ENCODE measurements around the gene STPG2.
A peak's percentile ranks its signal among the peaks of the same experiment; 100 is the strongest.
"Not testable (repeated sequence)": the region's sequence is repeated elsewhere in the genome, so short reads cannot be mapped to it uniquely, and the experiment has no call there.

Gene STPG2

GRCh38 chr4:97950836-97951235 lies 192.4 kb downstream of the STPG2 start:
- FAIRE-seq: no peak
- no peak for DNase-seq (ENCODE audit: low spot score)

- no peak for FAIRE-seq
- DNase-seq (ENCODE audit: low spot score): peak; percentile 8
These were observed 200.3 kb downstream of the STPG2 start for GRCh38 chr4:97942951-97943350.

- FAIRE-seq (no peak), DNase-seq (ENCODE audit: low spot score) (peak; percentile 4)
These were observed 201.1 kb downstream of the STPG2 start for GRCh38 chr4:97942137-97942536.

DNA sequence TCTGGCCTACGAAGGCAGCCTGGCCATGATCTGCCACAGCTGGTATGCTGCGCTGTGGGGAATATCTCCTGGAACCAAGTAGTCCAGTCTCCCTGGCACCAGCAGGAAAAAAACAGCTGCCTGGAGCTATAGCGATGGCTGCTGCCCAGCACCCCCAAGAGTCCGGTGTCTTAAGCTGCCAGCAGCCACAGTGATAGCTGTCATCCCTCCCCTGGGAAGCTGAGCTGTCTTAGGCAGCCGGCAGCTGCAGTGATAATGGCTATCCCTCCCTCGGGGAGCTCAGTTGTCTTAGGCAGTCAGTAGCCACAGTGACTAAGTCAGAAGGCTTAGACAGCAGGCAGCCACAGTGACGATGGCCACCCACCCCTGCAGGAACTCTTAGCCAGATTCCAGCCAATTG lies 205.1 kb downstream of the STPG2 start:
- DNase-seq (ENCODE audit: low spot score): no peak
- no peak for FAIRE-seq

GRCh38 chr4:97924341-97924958 lies 218.8 kb downstream of the STPG2 start:
- no peak for DNase-seq (ENCODE audit: low spot score)
- no peak for FAIRE-seq

DNA sequence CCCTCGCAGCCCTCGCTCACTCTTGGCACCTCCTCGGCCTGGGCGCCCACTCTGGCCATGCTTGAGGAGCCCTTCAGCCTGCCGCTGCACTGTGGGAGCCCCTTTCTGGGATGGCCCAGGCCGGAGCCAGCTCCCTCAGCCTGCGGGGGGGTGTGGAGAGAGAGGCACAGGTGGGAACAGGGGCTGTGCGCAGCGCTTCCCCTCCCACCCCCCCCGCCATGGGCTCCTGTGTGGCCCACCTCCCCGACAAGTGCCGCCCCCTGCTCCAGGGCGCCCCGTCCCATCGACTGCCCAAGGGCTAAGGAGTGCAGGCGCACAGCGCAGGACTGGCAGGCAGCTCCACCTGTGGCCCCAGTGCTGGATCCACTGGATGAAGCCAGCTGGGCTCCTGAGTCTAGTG lies 220.2 kb downstream of the STPG2 start:
- no peak for DNase-seq (ENCODE audit: low spot score)
- FAIRE-seq: no peak

- DNase-seq (ENCODE audit: low spot score) (no peak), FAIRE-seq (no peak)
These were observed 226.2 kb downstream of the STPG2 start for GRCh38 chr4:97917115-97917514.

GRCh38 chr4:97912156-97912555 lies 231.1 kb downstream of the STPG2 start:
- no peak for DNase-seq (ENCODE audit: low spot score)
- FAIRE-seq: no peak

- DNase-seq (ENCODE audit: low spot score) (no peak), FAIRE-seq (no peak)
These were observed 231.9 kb downstream of the STPG2 start for GRCh38 chr4:97911236-97911906.

GRCh38 chr4:97910005-97910404 lies 233.3 kb downstream of the STPG2 start:
- FAIRE-seq (no peak), DNase-seq (ENCODE audit: low spot score) (peak; percentile 16)

- FAIRE-seq; DNase-seq (ENCODE audit: low spot score): not testable (repeated sequence)
These were observed 239.7 kb downstream of the STPG2 start for GRCh38 chr4:97903436-97904189.

DNA sequence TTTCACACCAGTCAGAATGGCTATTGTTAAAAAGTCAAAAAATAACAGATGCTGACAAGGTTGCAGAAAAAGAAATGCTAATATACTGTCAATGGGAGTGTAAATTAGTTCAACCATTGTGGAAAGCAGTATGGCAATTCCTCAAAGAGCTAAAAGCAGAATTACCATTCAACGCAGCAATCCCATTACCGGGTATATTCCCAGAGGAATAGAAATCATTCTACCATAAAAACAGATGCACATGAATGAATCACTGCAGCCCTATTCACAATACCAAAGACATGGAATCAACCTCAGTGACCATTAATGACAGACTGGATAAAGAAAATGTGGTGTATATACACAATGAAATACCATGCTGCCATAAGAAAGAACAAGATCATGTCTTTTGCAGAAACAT lies 243.0 kb downstream of the STPG2 start:
- DNase-seq (ENCODE audit: low spot score) (no peak), FAIRE-seq (no peak)

GRCh38 chr4:97892592-97893266 lies 250.5 kb downstream of the STPG2 start:
- no peak for DNase-seq (ENCODE audit: low spot score)
- no peak for FAIRE-seq

DNA sequence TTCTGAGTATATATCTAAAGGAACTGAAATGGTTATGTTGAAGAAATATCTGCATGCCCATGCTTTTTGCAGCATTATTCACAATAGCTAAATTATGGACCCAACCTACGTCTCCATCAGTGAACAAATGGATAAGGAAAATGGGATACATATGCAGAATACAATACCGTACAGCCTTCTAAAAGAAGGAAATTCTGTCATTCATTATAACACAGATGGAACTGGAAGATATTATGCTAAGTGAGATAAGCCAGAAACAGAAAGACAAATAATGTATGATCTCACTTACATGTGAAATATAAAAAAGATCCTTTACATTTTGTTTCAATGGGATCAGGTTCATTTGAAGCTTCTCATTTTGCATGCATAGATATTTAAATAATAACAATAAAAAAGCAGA lies 263.3 kb downstream of the STPG2 start:
- FAIRE-seq: no peak
- DNase-seq (ENCODE audit: low spot score): no peak

GRCh38 chr4:97868097-97868496 lies 275.2 kb downstream of the STPG2 start:
- FAIRE-seq (no peak), DNase-seq (ENCODE audit: low spot score) (no peak)

GRCh38 chr4:97867557-97868091 lies 275.7 kb downstream of the STPG2 start:
- DNase-seq (ENCODE audit: low spot score): no peak

DNA sequence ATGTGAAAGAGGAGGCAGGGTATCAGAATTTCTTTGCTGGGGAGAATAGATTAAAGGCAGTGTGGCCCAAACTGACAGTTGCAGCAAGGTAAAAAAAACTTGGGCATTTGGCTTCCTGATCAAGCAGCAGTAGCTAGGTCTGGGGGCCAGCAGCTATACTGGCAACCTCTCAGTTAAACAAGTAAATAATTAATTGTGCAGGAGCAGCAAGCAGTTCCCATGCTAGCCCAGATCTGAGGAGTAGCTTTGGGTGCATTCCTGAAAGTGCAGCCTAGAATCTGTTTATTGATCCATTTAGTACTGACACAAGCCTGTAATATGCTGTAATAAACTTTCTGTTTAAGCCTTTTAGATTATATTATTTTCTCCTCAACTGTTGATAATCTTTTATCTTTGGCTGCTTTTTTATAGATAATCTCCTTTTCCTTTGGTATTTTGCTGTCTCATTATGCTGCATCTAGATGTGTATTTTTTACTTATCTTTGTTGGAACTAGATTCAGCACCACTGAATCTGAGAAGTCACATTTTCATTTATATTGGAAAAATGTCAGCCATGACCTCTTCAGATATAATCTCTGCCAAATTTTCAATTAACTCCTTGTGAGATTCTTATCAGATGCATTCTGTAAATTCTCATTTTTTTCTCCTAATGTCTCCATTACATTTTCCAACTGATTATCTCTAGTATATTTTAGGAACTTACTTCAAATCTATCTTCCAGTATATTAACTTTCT lies 276.3 kb downstream of the STPG2 start:
- no peak for DNase-seq (ENCODE audit: low spot score)
- no peak for FAIRE-seq

More at GRCh38 chr4:97867557-97868091, 275.7 kb downstream of the STPG2 start:
- FAIRE-seq: no peak

GRCh38 chr4:97851115-97851514 lies 292.2 kb downstream of the STPG2 start:
- FAIRE-seq (no peak), DNase-seq (ENCODE audit: low spot score) (no peak)

- DNase-seq (ENCODE audit: low spot score) (no peak), FAIRE-seq (no peak)
These were observed 297.5 kb downstream of the STPG2 start for GRCh38 chr4:97845758-97846157.

DNA sequence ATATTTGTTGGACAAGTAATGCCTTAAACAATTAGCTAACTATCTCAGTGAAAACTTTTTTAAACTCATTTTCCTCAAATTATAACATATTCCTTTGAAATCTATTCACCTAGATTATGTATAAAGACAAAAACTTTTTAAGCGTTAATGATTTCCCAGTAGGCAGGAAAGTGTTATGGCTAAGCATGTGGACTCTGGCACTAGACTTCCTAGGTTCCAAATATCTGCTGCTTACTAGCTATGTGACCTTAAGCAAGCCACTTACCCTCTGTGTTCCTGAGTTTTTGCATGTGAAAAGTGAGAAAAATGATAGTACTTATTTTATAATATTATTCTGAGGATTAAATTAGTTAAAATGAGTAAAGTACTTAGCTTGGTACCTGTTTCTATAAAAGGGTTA lies 301.8 kb downstream of the STPG2 start:
- no peak for DNase-seq (ENCODE audit: low spot score)
- FAIRE-seq: no peak

DNA sequence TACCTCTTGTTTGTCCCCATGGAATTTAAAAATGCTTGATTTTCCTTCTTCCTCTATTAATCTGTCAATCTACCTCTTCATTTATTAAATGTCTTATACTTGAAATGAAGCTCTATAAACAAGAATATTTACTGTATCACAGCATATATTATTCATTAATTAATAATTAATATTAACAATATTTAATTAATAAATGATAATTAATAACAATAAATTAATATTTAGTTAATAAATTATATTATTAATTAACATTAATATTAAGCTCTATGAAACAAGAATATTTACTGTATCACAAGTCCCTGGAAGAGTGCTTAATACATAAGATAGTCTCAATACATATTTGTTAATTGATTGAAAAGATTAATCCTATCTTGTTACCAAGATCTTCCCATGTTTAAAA lies 306.6 kb downstream of the STPG2 start:
- DNase-seq (ENCODE audit: low spot score) (no peak), FAIRE-seq (no peak)

All from urothelium cell line (cell line).